ENCODE results near the gene LEFTY2. TPM values are rescaled to one million over a fixed set of nuclear protein-coding genes. Genes with fewer than 3 reads are reported as not detected.
"Not testable (repeated sequence)": the region's sequence is repeated elsewhere in the genome, so short reads cannot be mapped to it uniquely, and the experiment has no call there.

The LEFTY2 gene
- total and polyA plus RNA-seq, 4 donors: 4.6 to 6.0 (median 5.1) TPM

DNA sequence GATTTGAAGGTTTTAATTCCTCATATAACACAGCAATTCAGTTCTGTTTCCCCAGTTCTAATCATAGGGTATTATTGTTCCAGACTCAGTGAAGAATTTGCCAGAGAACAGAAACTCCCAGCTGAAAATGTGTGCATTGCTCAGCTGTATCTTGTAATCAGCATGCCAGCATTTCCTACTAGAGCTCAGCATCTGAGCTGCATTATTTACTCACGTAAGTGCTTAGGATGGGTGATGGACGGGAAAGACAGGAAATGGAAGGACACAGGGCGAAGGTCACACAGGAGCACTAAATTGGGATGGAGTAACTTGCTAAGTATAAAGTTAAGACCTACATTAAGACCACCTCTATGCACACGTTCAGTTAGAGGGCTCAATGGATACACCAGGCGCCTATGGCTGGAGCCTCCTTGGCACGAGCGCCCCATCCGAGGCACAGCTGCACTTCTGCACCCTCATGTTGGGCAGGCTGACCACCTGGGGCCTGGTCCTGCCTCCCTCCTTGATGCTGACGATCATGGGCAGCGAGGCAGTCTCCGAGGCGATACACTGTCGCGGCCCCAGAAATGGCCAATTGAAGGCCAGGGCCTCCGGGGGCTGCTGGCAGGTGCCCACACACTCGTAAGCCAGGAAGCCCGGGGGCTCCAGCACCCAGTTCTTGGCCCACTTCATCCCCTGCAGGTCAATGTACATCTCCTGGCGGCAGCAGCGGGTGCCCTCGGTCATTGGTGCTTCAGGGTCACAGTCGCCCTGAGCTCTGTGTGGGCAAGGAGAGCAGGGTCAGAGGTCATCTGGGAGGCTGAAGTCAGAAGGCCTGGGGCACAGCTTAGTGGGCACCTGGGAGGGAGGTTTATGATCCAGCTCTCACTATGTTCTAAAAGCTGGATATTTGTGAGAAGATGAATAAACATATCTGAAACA is 3.7 kb downstream of the LEFTY2 start:
- DNase-seq (no peak), ATAC-seq (ENCODE audit: low FRiP score) (no peak)
- 89 to 92% methylated on average over 21 of the region's 21 CpGs for WGBS, 2 donors
- Histone ChIP-seq H3K4me1 (ENCODE audit: control insufficient read depth in 1 of 2, insufficient read depth in 2 of 2, low read length in 2 of 2) (no peaks in the 10 kb centered on the region), H3K4me3 (ENCODE audit: low read length in 2 of 2) (no peak overlapping the region), H3K36me3 (ENCODE audit: control insufficient read depth in 1 of 2, insufficient read depth in 2 of 2, low read length in 1 of 2) (no peaks in the 10 kb centered on the region), H3K9me3 (ENCODE audit: control insufficient read depth, low read length) (no peaks in the 10 kb centered on the region), H3K27ac (ENCODE audit: low read depth in 1 of 2, low read length in 2 of 2) (no peak overlapping the region), H3K27me3 (ENCODE audit: control insufficient read depth in 1 of 2, insufficient read depth in 2 of 2, low read length in 1 of 2) (no peaks in the 10 kb centered on the region)
- intact Hi-C loops (cut with DNase I): no loop called here

DNA sequence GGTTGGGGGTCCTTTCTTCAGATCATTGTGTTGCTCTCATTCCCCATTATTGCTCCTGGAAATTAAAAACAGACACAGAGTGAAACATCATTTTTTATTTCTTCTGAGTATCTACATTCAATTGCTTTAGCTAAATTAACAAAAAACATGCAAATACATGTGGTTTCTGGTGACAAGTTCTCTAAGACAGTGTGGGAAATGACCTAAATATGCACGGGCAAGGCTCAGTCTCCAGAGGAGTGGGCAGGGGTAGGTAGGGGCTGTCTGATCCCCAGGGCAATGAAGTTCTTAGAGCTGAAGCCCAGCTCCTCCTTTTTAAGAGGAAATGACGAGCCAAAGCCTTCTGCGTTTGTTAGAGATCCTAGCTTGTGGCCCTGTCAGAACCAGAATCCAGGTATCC is 4.5 kb downstream of the LEFTY2 start:
- Histone ChIP-seq H3K27ac (ENCODE audit: low read depth in 1 of 2, low read length in 2 of 2) (no peak overlapping the region), H3K4me3 (ENCODE audit: low read length in 2 of 2) (no peak overlapping the region), H3K27me3 (ENCODE audit: control insufficient read depth in 1 of 2, insufficient read depth in 2 of 2, low read length in 1 of 2) (no peaks in the 10 kb centered on the region), H3K4me1 (ENCODE audit: control insufficient read depth in 1 of 2, insufficient read depth in 2 of 2, low read length in 2 of 2) (no peaks in the 10 kb centered on the region), H3K9me3 (ENCODE audit: control insufficient read depth, low read length) (no peaks in the 10 kb centered on the region), H3K36me3 (ENCODE audit: control insufficient read depth in 1 of 2, insufficient read depth in 2 of 2, low read length in 1 of 2) (no peaks in the 10 kb centered on the region)
- WGBS, 2 donors: 76% methylated on average over 3 of the region's 3 CpGs
- intact Hi-C loops (cut with DNase I): no loop called here
- ATAC-seq (ENCODE audit: low FRiP score) (no peak), DNase-seq (no peak)

DNA sequence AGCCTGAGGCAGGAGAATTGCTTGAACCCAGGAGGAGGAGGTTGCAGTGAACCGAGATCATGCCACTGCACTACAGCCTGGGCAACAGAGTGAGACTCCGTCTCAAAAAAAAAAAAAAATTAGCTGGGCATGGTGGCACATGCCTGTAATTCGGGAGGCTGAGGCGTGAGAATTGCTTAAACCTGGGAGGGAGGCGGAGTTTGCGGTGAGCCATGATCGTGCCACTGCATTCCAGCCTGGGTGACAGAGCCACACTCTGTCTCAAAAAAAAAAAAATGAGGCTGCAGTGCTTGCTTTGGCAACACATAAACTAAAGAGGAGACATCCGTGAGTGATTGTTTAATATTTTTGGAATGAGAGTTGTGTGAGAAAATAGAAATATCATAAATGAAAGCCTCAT is 4.9 kb downstream of the LEFTY2 start:
- intact Hi-C loops (cut with DNase I); H3K4me1 ChIP-seq (ENCODE audit: control insufficient read depth in 1 of 2, insufficient read depth in 2 of 2, low read length in 2 of 2); H3K27ac ChIP-seq (ENCODE audit: low read depth in 1 of 2, low read length in 2 of 2); DNase-seq; H3K4me3 ChIP-seq (ENCODE audit: low read length in 2 of 2); H3K9me3 ChIP-seq (ENCODE audit: control insufficient read depth, low read length); H3K27me3 ChIP-seq (ENCODE audit: control insufficient read depth in 1 of 2, insufficient read depth in 2 of 2, low read length in 1 of 2); H3K36me3 ChIP-seq (ENCODE audit: control insufficient read depth in 1 of 2, insufficient read depth in 2 of 2, low read length in 1 of 2); ATAC-seq (ENCODE audit: low FRiP score): not testable (repeated sequence)
- WGBS, 2 donors: 83 to 87% methylated on average over 8 of the region's 8 CpGs

DNA sequence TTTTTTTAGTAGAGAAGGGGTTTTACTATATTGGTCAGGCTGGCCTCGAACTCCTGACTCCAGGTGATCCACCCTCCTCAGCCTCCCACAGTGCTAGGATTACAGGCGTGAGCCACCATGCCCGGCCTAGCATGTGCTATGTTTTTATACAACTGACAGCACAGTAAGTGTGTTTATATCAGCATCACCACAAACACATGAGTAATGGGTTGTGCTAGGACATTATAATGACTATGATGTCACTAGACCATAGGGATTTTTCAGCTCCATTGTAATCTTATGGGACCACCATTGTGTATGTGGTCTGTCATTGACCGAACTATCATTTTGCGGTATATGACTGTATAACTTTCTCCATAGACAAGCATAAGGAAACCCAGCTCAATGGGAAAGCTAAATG is 6.3 kb downstream of the LEFTY2 start:
- no peaks in the 10 kb centered on the region for H3K36me3 ChIP-seq (ENCODE audit: control insufficient read depth in 1 of 2, insufficient read depth in 2 of 2, low read length in 1 of 2)
- intact Hi-C loops (cut with DNase I): no loop called here
- H3K4me1 ChIP-seq (ENCODE audit: control insufficient read depth in 1 of 2, insufficient read depth in 2 of 2, low read length in 2 of 2): no peaks in the 10 kb centered on the region
- H3K4me3 ChIP-seq (ENCODE audit: low read length in 2 of 2): no peak overlapping the region
- ATAC-seq (ENCODE audit: low FRiP score) (no peak), DNase-seq (no peak)
- WGBS, 2 donors: 97 to 100% methylated on average over 5 of the region's 5 CpGs
- no peaks in the 10 kb centered on the region for H3K9me3 ChIP-seq (ENCODE audit: control insufficient read depth, low read length)
- H3K27me3 ChIP-seq (ENCODE audit: control insufficient read depth in 1 of 2, insufficient read depth in 2 of 2, low read length in 1 of 2): no peaks in the 10 kb centered on the region
- no peak overlapping the region for H3K27ac ChIP-seq (ENCODE audit: low read depth in 1 of 2, low read length in 2 of 2)

DNA sequence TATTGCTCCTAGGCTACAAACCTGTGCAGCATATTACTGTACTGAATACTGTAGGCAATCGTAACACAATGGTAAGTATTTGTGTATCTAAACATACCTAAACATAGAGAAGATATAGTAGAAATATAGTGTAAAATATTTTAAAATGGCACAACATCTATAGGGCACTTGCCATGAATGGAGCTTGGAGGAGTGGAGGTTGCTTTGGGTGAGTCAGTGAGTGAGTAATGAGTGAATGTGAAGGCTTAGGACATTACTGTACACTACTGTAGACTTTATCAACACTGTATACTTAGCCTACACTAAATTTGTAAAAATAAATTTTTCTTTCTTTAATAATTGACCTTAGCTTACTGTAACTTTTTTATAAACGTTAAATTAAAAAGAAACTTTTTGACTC is 7.9 kb downstream of the LEFTY2 start:
- intact Hi-C loops (cut with DNase I): no loop called here
- no peaks in the 10 kb centered on the region for H3K4me1 ChIP-seq (ENCODE audit: control insufficient read depth in 1 of 2, insufficient read depth in 2 of 2, low read length in 2 of 2)
- WGBS, 2 donors: 86 to 90% methylated on average over 2 of the region's 2 CpGs
- H3K27ac ChIP-seq (ENCODE audit: low read depth in 1 of 2, low read length in 2 of 2): no peak overlapping the region
- no peaks in the 10 kb centered on the region for H3K27me3 ChIP-seq (ENCODE audit: control insufficient read depth in 1 of 2, insufficient read depth in 2 of 2, low read length in 1 of 2)
- H3K36me3 ChIP-seq (ENCODE audit: control insufficient read depth in 1 of 2, insufficient read depth in 2 of 2, low read length in 1 of 2): no peaks in the 10 kb centered on the region
- H3K9me3 ChIP-seq (ENCODE audit: control insufficient read depth, low read length): no peaks in the 10 kb centered on the region
- ATAC-seq (ENCODE audit: low FRiP score): no peak
- H3K4me3 ChIP-seq (ENCODE audit: low read length in 2 of 2): no peak overlapping the region
- DNase-seq: no peak

DNA sequence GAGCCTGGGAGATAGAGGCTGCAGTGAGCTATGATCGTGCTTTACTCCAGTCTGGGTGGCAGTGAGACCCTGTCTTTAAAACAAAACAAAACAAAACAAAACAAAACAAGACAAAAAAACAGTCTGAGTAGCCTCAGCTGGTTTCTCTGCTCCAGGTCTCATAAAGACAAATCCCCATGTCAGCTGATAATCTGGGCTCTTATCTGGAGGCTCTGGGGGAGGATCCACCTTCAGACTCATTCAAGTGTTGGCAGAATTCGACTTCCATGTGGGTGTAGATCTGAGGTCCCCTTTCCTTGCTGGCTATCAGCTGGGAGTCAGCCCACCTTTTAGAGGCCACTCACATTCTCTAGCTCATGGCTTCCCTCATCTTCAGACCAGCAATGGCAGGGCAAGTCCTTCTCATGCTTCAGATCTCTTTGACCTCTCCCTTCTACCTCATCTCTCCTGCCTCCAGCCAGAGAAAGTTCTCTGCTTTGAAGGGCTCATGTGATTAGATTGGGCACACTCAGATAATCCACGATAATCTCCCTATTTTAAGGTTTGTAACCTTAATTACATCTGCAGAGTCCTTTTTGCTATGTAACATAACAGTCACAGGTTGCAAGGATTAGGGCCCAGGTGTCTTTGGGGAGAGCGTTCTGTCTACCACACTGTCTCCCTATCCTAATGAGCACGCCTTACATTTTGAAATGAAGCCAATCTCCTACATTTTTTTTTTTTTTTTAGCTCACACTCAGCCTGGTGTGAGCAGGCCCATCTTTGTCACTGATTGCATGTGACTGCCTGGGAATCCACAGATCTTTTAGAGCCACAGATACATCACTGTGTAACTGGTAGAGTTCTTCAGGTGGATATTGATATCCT is 9.5 kb downstream of the LEFTY2 start:
- no peak for ATAC-seq (ENCODE audit: low FRiP score)
- H3K27ac ChIP-seq (ENCODE audit: low read depth in 1 of 2, low read length in 2 of 2): no peak overlapping the region
- intact Hi-C loops (cut with DNase I): no loop called here
- no peak overlapping the region for H3K4me3 ChIP-seq (ENCODE audit: low read length in 2 of 2)
- H3K4me1 ChIP-seq (ENCODE audit: control insufficient read depth in 1 of 2, insufficient read depth in 2 of 2, low read length in 2 of 2): no peaks in the 10 kb centered on the region
- DNase-seq: no peak
- H3K27me3 ChIP-seq (ENCODE audit: control insufficient read depth in 1 of 2, insufficient read depth in 2 of 2, low read length in 1 of 2): no peaks in the 10 kb centered on the region
- WGBS, 2 donors: 78 to 88% methylated on average over 5 of the region's 5 CpGs
- no peaks in the 10 kb centered on the region for H3K36me3 ChIP-seq (ENCODE audit: control insufficient read depth in 1 of 2, insufficient read depth in 2 of 2, low read length in 1 of 2)
- no peaks in the 10 kb centered on the region for H3K9me3 ChIP-seq (ENCODE audit: control insufficient read depth, low read length)

DNA sequence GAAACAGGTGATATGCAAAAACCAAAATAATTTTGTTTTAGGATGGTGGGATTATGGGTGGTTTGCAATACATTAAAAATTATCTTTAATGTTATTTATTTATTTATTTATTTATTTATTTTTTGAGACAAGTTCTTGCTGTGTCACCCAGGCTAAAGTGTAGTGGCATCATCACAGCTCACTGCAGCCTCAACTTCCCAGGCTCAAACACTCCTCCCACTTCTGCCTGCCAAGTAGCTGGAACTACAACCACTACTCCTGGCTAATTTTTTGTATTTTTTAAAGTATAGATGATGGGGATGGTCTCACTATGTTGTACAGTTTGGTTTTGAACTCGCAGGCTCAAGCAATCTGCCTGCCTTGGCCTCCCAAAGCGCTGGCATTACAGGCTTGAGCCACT is 10.5 kb downstream of the LEFTY2 start:
- no peak overlapping the region for H3K27ac ChIP-seq (ENCODE audit: low read depth in 1 of 2, low read length in 2 of 2)
- no peaks in the 10 kb centered on the region for H3K27me3 ChIP-seq (ENCODE audit: control insufficient read depth in 1 of 2, insufficient read depth in 2 of 2, low read length in 1 of 2)
- no peak for DNase-seq
- 98 to 100% methylated on average over 2 of the region's 2 CpGs for WGBS, 2 donors
- no peak overlapping the region for H3K4me3 ChIP-seq (ENCODE audit: low read length in 2 of 2)
- H3K4me1 ChIP-seq (ENCODE audit: control insufficient read depth in 1 of 2, insufficient read depth in 2 of 2, low read length in 2 of 2): no peaks in the 10 kb centered on the region
- no peaks in the 10 kb centered on the region for H3K9me3 ChIP-seq (ENCODE audit: control insufficient read depth, low read length)
- intact Hi-C loops (cut with DNase I): no loop called here
- no peak for ATAC-seq (ENCODE audit: low FRiP score)
- no peaks in the 10 kb centered on the region for H3K36me3 ChIP-seq (ENCODE audit: control insufficient read depth in 1 of 2, insufficient read depth in 2 of 2, low read length in 1 of 2)

DNA sequence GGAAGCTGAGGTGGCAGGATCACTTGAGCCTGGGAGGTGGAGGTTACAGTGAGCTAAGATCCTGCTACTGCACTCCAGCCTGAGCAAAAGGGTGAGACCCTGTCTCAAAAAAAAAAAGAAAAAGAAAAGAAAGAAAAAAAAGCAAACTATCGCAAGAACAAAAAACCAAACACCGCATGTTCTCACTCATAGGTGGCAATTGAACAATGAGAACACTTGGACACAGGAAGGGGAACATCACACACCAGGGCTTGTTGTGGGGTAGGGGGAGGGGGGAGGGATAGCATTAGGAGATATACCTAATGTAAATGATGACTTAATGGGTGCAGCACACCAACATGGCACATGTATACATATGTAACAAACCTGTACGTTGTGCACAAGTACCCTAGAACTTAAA is 11.6 kb downstream of the LEFTY2 start:
- intact Hi-C loops (cut with DNase I): not testable (repeated sequence)

More for the DNA sequence above, 11.6 kb downstream of the LEFTY2 start:
- DNase-seq; H3K4me3 ChIP-seq (ENCODE audit: low read length in 2 of 2); H3K27me3 ChIP-seq (ENCODE audit: control insufficient read depth in 1 of 2, insufficient read depth in 2 of 2, low read length in 1 of 2); ATAC-seq (ENCODE audit: low FRiP score); H3K36me3 ChIP-seq (ENCODE audit: control insufficient read depth in 1 of 2, insufficient read depth in 2 of 2, low read length in 1 of 2); H3K9me3 ChIP-seq (ENCODE audit: control insufficient read depth, low read length); H3K27ac ChIP-seq (ENCODE audit: low read depth in 1 of 2, low read length in 2 of 2); H3K4me1 ChIP-seq (ENCODE audit: control insufficient read depth in 1 of 2, insufficient read depth in 2 of 2, low read length in 2 of 2): not testable (repeated sequence)
- WGBS, 2 donors: 94 to 95% methylated on average over 3 of the region's 3 CpGs

All from aorta (tissue), 5 donors.